ENCODE results near the gene TMEM144.

GRCh38 chr4:158250321-158250720 lies 40.0 kb downstream of the TMEM144 start:
- TF ChIP-seq, protein P1, sequence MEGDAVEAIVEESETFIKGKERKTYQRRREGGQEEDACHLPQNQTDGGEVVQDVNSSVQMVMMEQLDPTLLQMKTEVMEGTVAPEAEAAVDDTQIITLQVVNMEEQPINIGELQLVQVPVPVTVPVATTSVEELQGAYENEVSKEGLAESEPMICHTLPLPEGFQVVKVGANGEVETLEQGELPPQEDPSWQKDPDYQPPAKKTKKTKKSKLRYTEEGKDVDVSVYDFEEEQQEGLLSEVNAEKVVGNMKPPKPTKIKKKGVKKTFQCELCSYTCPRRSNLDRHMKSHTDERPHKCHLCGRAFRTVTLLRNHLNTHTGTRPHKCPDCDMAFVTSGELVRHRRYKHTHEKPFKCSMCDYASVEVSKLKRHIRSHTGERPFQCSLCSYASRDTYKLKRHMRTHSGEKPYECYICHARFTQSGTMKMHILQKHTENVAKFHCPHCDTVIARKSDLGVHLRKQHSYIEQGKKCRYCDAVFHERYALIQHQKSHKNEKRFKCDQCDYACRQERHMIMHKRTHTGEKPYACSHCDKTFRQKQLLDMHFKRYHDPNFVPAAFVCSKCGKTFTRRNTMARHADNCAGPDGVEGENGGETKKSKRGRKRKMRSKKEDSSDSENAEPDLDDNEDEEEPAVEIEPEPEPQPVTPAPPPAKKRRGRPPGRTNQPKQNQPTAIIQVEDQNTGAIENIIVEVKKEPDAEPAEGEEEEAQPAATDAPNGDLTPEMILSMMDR (conservative IDR thresholded peaks at IDR 0.05 in 1 of 2, IDR thresholded peaks at IDR 0.05 in 1 of 2; ENCODE audit: extremely low read depth in 1 of 2, insufficient read depth in 1 of 2, low read depth in 1 of 2, low read length in 2 of 2): no peak
- no peak for TF ChIP-seq EZH2 (IDR thresholded peaks at IDR 0.05; ENCODE audit: borderline replicate concordance, low read length)
